PC-3 (cell line): Measurements from ENCODE around the gene DISC1. TPM values are rescaled to one million over a fixed set of nuclear protein-coding genes. Genes with fewer than 3 reads are reported as not detected.
A peak's percentile ranks its signal among the peaks of the same experiment; 100 is the strongest.

Experiments
- ATAC-seq: fragments of 200-7000 bp; cut with Tn5 transposase; 2 replicates; pipeline ENCODE4 v1.9.1; 2020; ENCODE audit warnings: mild to moderate bottlenecking, moderate library complexity
- BruUV-seq: library from RNA; stranded (reverse); fragments of 400-500 nt; replicated peaks from 2 replicates; lab custom pipeline; 2021; lab: Mats Ljungman, UMichigan
- CTCF ChIA-PET: fragments of 300-600 bp; sonication (Branson Sonifier 250); formaldehyde crosslinking; loops from one replicate; lab custom pipeline; 2022; ENCODE audit warnings: antibody characterized with exemption; lab: Charles Lee
- POLR2A ChIA-PET: fragments of 300-600 bp; sonication (Branson Sonifier 250); formaldehyde crosslinking; loops from one replicate; lab custom pipeline; 2022; ENCODE audit warnings: antibody characterized with exemption; ENCODE audit not compliant: unreplicated experiment; lab: Charles Lee
- DNase-seq: peaks from one replicate; pipeline ENCODE4 v3.0.0-alpha.2; 2015
- H2AFZ ChIP-seq: fragments of 300-600 bp; sonication (generic); 2 replicates; pipeline ENCODE4 v1.6.0; 2016; ENCODE audit warnings: antibody characterized with exemption, low read length
- H3F3A ChIP-seq: fragments of 300-600 bp; sonication (generic); one replicate; pipeline ENCODE4 v1.6.0; 2017; ENCODE audit warnings: antibody characterized with exemption, low read length, control low read depth, mild to moderate bottlenecking; ENCODE audit not compliant: unreplicated experiment
- H3K27ac ChIP-seq: fragments of 300-600 bp; sonication (generic); 2 replicates; pipeline ENCODE4 v1.5.1; 2016; ENCODE audit warnings: mild to moderate bottlenecking, low read length
- H3K27me3 ChIP-seq: fragments of 300-600 bp; sonication (generic); 2 replicates; pipeline ENCODE4 v1.6.1; 2016; ENCODE audit warnings: low read length, mixed read lengths
- H3K36me3 ChIP-seq: fragments of 300-600 bp; sonication (generic); 2 replicates; pipeline ENCODE4 v1.6.1; 2016; ENCODE audit warnings: low read depth, mixed run types, low read length, mixed read lengths
- H3K4me1 ChIP-seq: fragments of 300-600 bp; sonication (generic); 2 replicates; pipeline ENCODE4 v1.5.1; 2016; ENCODE audit warnings: low read length; ENCODE audit not compliant: insufficient read depth
- H3K4me2 ChIP-seq: fragments of 300-600 bp; sonication (generic); 2 replicates; pipeline ENCODE4 v1.6.0; 2016; ENCODE audit warnings: low read length
- H3K4me3 ChIP-seq: fragments of 300-600 bp; sonication (generic); 2 replicates; pipeline ENCODE4 v1.5.1; 2016; ENCODE audit warnings: mild to moderate bottlenecking, low read length, mixed read lengths
- H3K79me2 ChIP-seq: fragments of 300-600 bp; sonication (generic); 2 replicates; pipeline ENCODE4 v1.6.1; 2017; ENCODE audit warnings: low read length, mixed read lengths
- H3K9ac ChIP-seq: fragments of 300-600 bp; sonication (generic); 2 replicates; pipeline ENCODE4 v1.6.0; 2016; ENCODE audit warnings: mild to moderate bottlenecking, low read length
- H3K9me2 ChIP-seq: fragments of 300-600 bp; sonication (generic); replicated peaks from 2 replicates; pipeline ENCODE4 v1.6.1; 2016; ENCODE audit warnings: mixed run types, low read length, mixed read lengths
- H3K9me3 ChIP-seq: fragments of 300-600 bp; sonication (generic); 2 replicates; pipeline ENCODE4 v1.6.1; 2016; ENCODE audit warnings: low read length, mixed read lengths
- H4K20me1 ChIP-seq: fragments of 300-600 bp; sonication (generic); 2 replicates; pipeline ENCODE4 v1.6.1; 2016; ENCODE audit warnings: low read length, mixed read lengths
- CTCF ChIP-seq: fragments of 300-600 bp; sonication (generic); conservative IDR thresholded peaks from 2 replicates; pipeline ENCODE4 v1.5.1; 2017; ENCODE audit warnings: antibody characterized with exemption, low read depth, mild to moderate bottlenecking, low read length
- EZH2 ChIP-seq: fragments of 300-600 bp; sonication (generic); IDR thresholded peaks from one replicate; pipeline ENCODE4 v1.6.1; 2017; ENCODE audit warnings: antibody characterized with exemption, mild to moderate bottlenecking, low read length; ENCODE audit not compliant: unreplicated experiment
- EZH2phosphoT487 ChIP-seq: fragments of 300-600 bp; sonication (generic); IDR thresholded peaks from 2 replicates; pipeline ENCODE4 v1.6.1; 2018; ENCODE audit warnings: mild to moderate bottlenecking, antibody characterized with exemption, low read length, borderline replicate concordance
- intact Hi-C: fragments of 100-400 bp; cut with micrococcal nuclease; formaldehyde crosslinking; loops from 2 replicates; pipeline ENCODE4 v1.9.0; 2023
- total RNA-seq: library from RNA; depleted of rRNA; stranded (reverse); fragments of >200 nt; gene quantifications from 2 replicates; pipeline ENCODE4 v1.2.3, GENCODE V29; 2014

The DISC1 gene
- total RNA-seq, 1 experiment from 2014 or later: 3.4 TPM

DNA sequence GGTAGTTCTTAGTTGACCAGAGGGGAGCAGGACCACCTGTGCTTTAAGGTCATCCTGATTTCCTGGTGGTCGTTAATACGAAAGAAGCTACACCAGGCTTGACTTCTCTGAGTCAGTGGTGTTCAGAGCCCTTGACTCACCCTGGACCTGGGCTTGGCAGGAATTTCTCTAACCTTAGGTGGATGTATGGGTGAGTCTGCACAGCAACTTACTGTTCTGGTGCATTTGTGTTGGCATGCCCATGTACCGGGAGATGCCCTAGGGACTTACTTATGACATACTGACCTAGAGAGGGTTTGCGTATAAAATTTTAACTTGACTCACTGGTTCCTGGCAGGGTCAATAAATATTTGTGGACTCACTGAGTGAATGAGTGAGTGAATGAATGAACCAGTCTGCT lies 304.6 kb downstream of the DISC1 start:
- H3K9ac ChIP-seq: no peak overlapping the region
- TF ChIP-seq EZH2: no peak
- TF ChIP-seq CTCF: no peak
- TF ChIP-seq EZH2phosphoT487: no peak
- H2AFZ ChIP-seq: no peak overlapping the region
- H3K4me2 ChIP-seq: peak overlapping the region; percentile 25
- DNase-seq: peak; percentile 95
- 0 out of 2 replicates have a peak, but pooled peaks cover 4% of the 10 kb centered on the region for H3K9me3 ChIP-seq
- H3K4me3 ChIP-seq: no peak overlapping the region
- H3F3A ChIP-seq: no peaks in the 10 kb centered on the region
- no peaks in the 10 kb centered on the region for H3K36me3 ChIP-seq
- CTCF ChIA-PET: interaction anchor here (0.6 to 0.7 kb wide), 3 partner anchors 10 to 289 kb away, joined by 3 to 6 read pairs (median 4); no protein-coding TSS in a partner anchor
- H3K4me1 ChIP-seq: peaks cover 18% of the 10 kb centered on the region
- no peaks in the 10 kb centered on the region for H3K27me3 ChIP-seq
- intact Hi-C loops: no loop called here
- H4K20me1 ChIP-seq: no peaks in the 10 kb centered on the region
- H3K9me2 ChIP-seq: no peaks in the 10 kb centered on the region
- H3K27ac ChIP-seq: peak overlapping the region; percentile 74
- ATAC-seq: peak; percentile 92
- H3K79me2 ChIP-seq: no peaks in the 10 kb centered on the region
- no TSS peak for BruUV-seq
- POLR2A ChIA-PET: no interaction called here

DNA sequence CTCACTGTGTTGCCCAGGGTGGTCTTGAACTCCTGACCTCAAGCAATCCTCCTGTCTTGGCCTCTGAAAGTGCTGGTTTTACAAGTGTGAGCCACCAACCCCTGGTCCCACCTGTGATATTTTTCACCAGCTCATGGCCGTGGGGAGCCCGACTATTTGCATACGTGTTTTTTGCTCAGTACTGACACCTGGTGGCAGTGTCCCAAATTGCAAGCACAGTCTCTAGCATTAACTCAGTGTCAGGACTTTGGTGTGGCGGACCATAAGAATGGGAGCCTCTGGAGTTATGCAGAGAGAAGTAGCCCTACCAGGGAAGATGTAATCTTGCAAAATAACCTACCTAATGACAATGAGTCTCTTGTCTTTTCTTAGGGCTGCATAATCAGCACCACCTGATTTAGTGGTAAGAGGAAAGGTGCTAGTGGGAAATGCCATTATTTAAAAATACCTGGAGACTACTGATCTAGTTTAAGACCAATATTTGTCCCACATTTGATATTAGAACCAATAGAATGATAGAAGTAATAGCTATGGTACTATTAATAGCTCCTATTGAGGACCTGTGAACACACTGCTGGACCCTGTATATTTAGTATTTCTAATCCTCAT lies 305.4 kb downstream of the DISC1 start:
- POLR2A ChIA-PET: no interaction called here
- CTCF ChIA-PET: interaction anchor here (0.6 to 0.7 kb wide), 2 partner anchors 11 to 289 kb away, joined by 3 to 6 read pairs; no protein-coding TSS in a partner anchor
- Histone ChIP-seq H3K36me3 (no peaks in the 10 kb centered on the region), H3K4me1 (peaks cover 24% of the 10 kb centered on the region), H4K20me1 (no peaks in the 10 kb centered on the region), H3K79me2 (no peaks in the 10 kb centered on the region), H3K27ac (peak overlapping the region; percentile 74), H3K9ac (no peak overlapping the region), H3K4me3 (no peak overlapping the region), H3F3A (no peaks in the 10 kb centered on the region), H3K9me3 (0 out of 2 replicates have a peak, but pooled peaks cover 4% of the 10 kb centered on the region), H3K27me3 (no peaks in the 10 kb centered on the region), H2AFZ (no peak overlapping the region), H3K4me2 (no peak overlapping the region), H3K9me2 (no peaks in the 10 kb centered on the region)
- DNase-seq: peak; percentile 67
- peak; percentile 18; the same call in 1 of the 2 replicates for ATAC-seq
- BruUV-seq: no TSS peak
- intact Hi-C loops: no loop called here
- TF ChIP-seq EZH2 (no peak), CTCF (peak; percentile 91), EZH2phosphoT487 (no peak)
